HepG2 (cell line): ENCODE measurements around the gene AGXT. TPM values are rescaled to one million over a fixed set of nuclear protein-coding genes. Genes with fewer than 3 reads are reported as not detected.
A peak's percentile ranks its signal among the peaks of the same experiment; 100 is the strongest.

Experiments
- CEBPG ChIP-seq: IDR thresholded peaks from 2 replicates; pipeline ENCODE4 v1.6.1; 2016
- EP300 ChIP-seq, 3 experiments: sonication (generic) in 1 of 3; formaldehyde crosslinking in 1 of 3; IDR thresholded peaks; 2 replicates each; pipeline versions ENCODE4 v1.5.1 to v1.6.1; 2011 to 2020; ENCODE audit warnings: low read depth in 2 of 3, low read length in 2 of 3, borderline replicate concordance in 1 of 3, improper control_type of control experiment in 1 of 3, mild to moderate bottlenecking in 1 of 3, missing genetic modification reagents in 1 of 3, moderate library complexity in 1 of 3
- FIP1L1 ChIP-seq: fragments of 200-400 bp; formaldehyde crosslinking; IDR thresholded peaks from 2 replicates; pipeline ENCODE4 v1.6.1; 2018; ENCODE audit warnings: low read depth, mild to moderate bottlenecking, low read length, moderate library complexity, borderline replicate concordance; ENCODE audit not compliant: insufficient read depth
- HDAC1 ChIP-seq: sonication (generic); formaldehyde crosslinking; IDR thresholded peaks from 2 replicates; pipeline ENCODE4 v1.5.1; 2020; ENCODE audit warnings: mild to moderate bottlenecking, missing genetic modification reagents
- HINFP ChIP-seq: sonication (generic); formaldehyde crosslinking; IDR thresholded peaks from 2 replicates; pipeline ENCODE4 v1.4.0; 2020; ENCODE audit warnings: low read depth, mild to moderate bottlenecking, missing genetic modification reagents
- HIVEP1 ChIP-seq: sonication (generic); formaldehyde crosslinking; IDR thresholded peaks from 2 replicates; pipeline ENCODE4 v1.4.0; 2020; ENCODE audit warnings: mild to moderate bottlenecking, missing genetic modification reagents
- HMG20A ChIP-seq: IDR thresholded peaks from 2 replicates; pipeline ENCODE4 v1.6.1; 2016; ENCODE audit warnings: borderline replicate concordance
- JUN ChIP-seq: sonication (generic); formaldehyde crosslinking; IDR thresholded peaks from 2 replicates; pipeline ENCODE4 v1.4.0; 2020; ENCODE audit warnings: mild to moderate bottlenecking, missing genetic modification reagents
- KLF13 ChIP-seq: sonication (generic); formaldehyde crosslinking; IDR thresholded peaks from 2 replicates; pipeline ENCODE4 v1.4.0; 2020; ENCODE audit warnings: mild to moderate bottlenecking, missing genetic modification reagents
- MEF2D ChIP-seq: sonication (generic); formaldehyde crosslinking; IDR thresholded peaks from 2 replicates; pipeline ENCODE4 v1.5.1; 2020; ENCODE audit warnings: mild to moderate bottlenecking, missing genetic modification reagents
- MLLT10 ChIP-seq: sonication (generic); formaldehyde crosslinking; IDR thresholded peaks from 2 replicates; pipeline ENCODE4 v1.4.0; 2020; ENCODE audit warnings: missing genetic modification reagents
- PHF20 ChIP-seq: sonication (generic); formaldehyde crosslinking; IDR thresholded peaks from 2 replicates; pipeline ENCODE4 v1.5.0; 2020; ENCODE audit warnings: mild to moderate bottlenecking, missing genetic modification reagents
- THAP8 ChIP-seq: sonication (generic); formaldehyde crosslinking; IDR thresholded peaks from 2 replicates; pipeline ENCODE4 v1.5.1; 2020; ENCODE audit warnings: missing genetic modification reagents, mild to moderate bottlenecking, borderline replicate concordance
- ZBTB39 ChIP-seq: sonication (generic); formaldehyde crosslinking; IDR thresholded peaks from 2 replicates; pipeline ENCODE4 v1.5.0; 2020; ENCODE audit warnings: missing genetic modification reagents
- ZNF333 ChIP-seq: sonication (generic); formaldehyde crosslinking; IDR thresholded peaks from 2 replicates; pipeline ENCODE4 v1.4.0; 2020; ENCODE audit warnings: mild to moderate bottlenecking, missing genetic modification reagents, borderline replicate concordance
- ZNF350 ChIP-seq: sonication (generic); formaldehyde crosslinking; IDR thresholded peaks from 2 replicates; pipeline ENCODE4 v1.4.0; 2020; ENCODE audit warnings: mild to moderate bottlenecking, low read depth, missing genetic modification reagents, borderline replicate concordance
- ZNF501 ChIP-seq: sonication (generic); formaldehyde crosslinking; IDR thresholded peaks from 2 replicates; pipeline ENCODE4 v1.5.1; 2020; ENCODE audit warnings: mild to moderate bottlenecking, moderate library complexity, missing genetic modification reagents
- ZNF614 ChIP-seq: IDR thresholded peaks from 2 replicates; pipeline ENCODE4 v1.6.1; 2018; ENCODE audit warnings: missing biosample characterization, missing genetic modification reagents, inconsistent platforms, borderline replicate concordance
- ZNF629 ChIP-seq: sonication (generic); formaldehyde crosslinking; conservative IDR thresholded peaks from 2 replicates; pipeline ENCODE4 v1.5.0; 2020; ENCODE audit warnings: missing genetic modification reagents
- ZNF724P ChIP-seq: sonication (generic); formaldehyde crosslinking; IDR thresholded peaks from 2 replicates; pipeline ENCODE4 v1.8.0; 2022; ENCODE audit warnings: missing genetic modification reagents, borderline replicate concordance
- polyA plus RNA-seq, 8 experiments: library from polyadenylated mRNA; depleted of rRNA in 3 of 8; stranded (reverse) in 7 of 8; unstranded in 1 of 8; fragments of >200 nt; fragmentation: Illumina TruSeq in 4 of 8; extraction: Trizol in 4 of 8; gene quantifications; 2 replicates each; pipeline versions ENCODE4 v1.2.1 to v1.2.3, GENCODE V29; 2011 to 2016; ENCODE audit warnings: low read depth in 4 of 8, missing spikeins in 1 of 8, mixed read lengths in 1 of 8; ENCODE audit not compliant: insufficient read depth in 1 of 8
- total RNA-seq, 5 experiments: library from RNA; depleted of rRNA; stranded (reverse); fragments of >200 nt; fragmentation: Illumina TruSeq; extraction: Trizol; gene quantifications; 2 replicates each; pipeline ENCODE4 v1.2.3, GENCODE V29; 2016; ENCODE audit warnings: low read depth in 1 of 5
- TF ChIP-seq, protein P1 (sequence below), 2 experiments: sonication (generic) in 1 of 2; formaldehyde crosslinking in 1 of 2; IDR thresholded peaks; 2 replicates each; pipeline versions ENCODE4 v1.4.0 to v1.6.1; 2018 to 2020; ENCODE audit warnings: missing genetic modification reagents in 2 of 2, borderline replicate concordance in 1 of 2, low read depth in 1 of 2, mild to moderate bottlenecking in 1 of 2, missing biosample characterization in 1 of 2

AGXT gene
- total and polyA plus RNA-seq, 2 of the 13 experiments (the other 11 are each of a cell fraction or from before 2014, with no cell fraction given), result 41.9 to 96.1 TPM

- TF ChIP-seq HMG20A (CRISPR knock-in tag), result peak; percentile 42; the same call in 1 of the 2 replicates
- peak; percentile 90 for TF ChIP-seq CEBPG
- peak; percentile 86 for TF ChIP-seq MEF2D (CRISPR knock-in tag)
- TF ChIP-seq THAP8 (CRISPR knock-in tag), result 0 out of 2 replicates have a peak, but pooled peaks have one; percentile 41
- 0 out of 2 replicates have a peak, but pooled peaks have one; percentile 26 for TF ChIP-seq ZNF629
- TF ChIP-seq HINFP (CRISPR knock-in tag), result peak; percentile 92; the same call in 1 of the 2 replicates
- TF ChIP-seq JUN, result no peak; the same call in 1 of the 2 replicates
- peak; percentile 74 for TF ChIP-seq ZNF350 (CRISPR knock-in tag)
- peak; percentile 96 for TF ChIP-seq ZNF724P
- TF ChIP-seq HDAC1, result peak; percentile 50; the same call in 1 of the 2 replicates
- TF ChIP-seq, protein P1, sequence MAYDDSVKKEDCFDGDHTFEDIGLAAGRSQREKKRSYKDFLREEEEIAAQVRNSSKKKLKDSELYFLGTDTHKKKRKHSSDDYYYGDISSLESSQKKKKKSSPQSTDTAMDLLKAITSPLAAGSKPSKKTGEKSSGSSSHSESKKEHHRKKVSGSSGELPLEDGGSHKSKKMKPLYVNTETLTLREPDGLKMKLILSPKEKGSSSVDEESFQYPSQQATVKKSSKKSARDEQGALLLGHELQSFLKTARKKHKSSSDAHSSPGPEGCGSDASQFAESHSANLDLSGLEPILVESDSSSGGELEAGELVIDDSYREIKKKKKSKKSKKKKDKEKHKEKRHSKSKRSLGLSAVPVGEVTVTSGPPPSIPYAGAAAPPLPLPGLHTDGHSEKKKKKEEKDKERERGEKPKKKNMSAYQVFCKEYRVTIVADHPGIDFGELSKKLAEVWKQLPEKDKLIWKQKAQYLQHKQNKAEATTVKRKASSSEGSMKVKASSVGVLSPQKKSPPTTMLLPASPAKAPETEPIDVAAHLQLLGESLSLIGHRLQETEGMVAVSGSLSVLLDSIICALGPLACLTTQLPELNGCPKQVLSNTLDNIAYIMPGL (CRISPR knock-in tag; IDR thresholded peaks at IDR 0.05; ENCODE audit: borderline replicate concordance in 1 of 2, low read depth in 1 of 2), result peak in 1 of 2 experiments; percentile 77; a peak in 1 of 4 replicates
- TF ChIP-seq ZNF501 (CRISPR knock-in tag), result peak; percentile 74
- TF ChIP-seq EP300 (IDR thresholded peaks at IDR 0.05; ENCODE audit: low read depth in 2 of 2, low read length in 2 of 2), result 0 out of 4 replicates have a peak, but pooled peaks of 1 of the 2 experiments have one; percentile 14
- TF ChIP-seq EP300 (CRISPR knock-in tag; IDR thresholded peaks at IDR 0.05; ENCODE audit: borderline replicate concordance), result peak; percentile 30
- TF ChIP-seq MLLT10 (CRISPR knock-in tag), result 0 out of 2 replicates have a peak, but pooled peaks have one; percentile 40
- no peak for TF ChIP-seq FIP1L1
- no peak; the same call in 1 of the 2 replicates for TF ChIP-seq KLF13 (CRISPR knock-in tag)
- TF ChIP-seq PHF20 (CRISPR knock-in tag), result peak; percentile 14; the same call in 1 of the 2 replicates
- TF ChIP-seq ZNF333, result 0 out of 2 replicates have a peak, but pooled peaks have one; percentile 26
- TF ChIP-seq ZNF614 (CRISPR knock-in tag), result peak; percentile 76; the same call in 1 of the 2 replicates
- TF ChIP-seq ZBTB39 (CRISPR knock-in tag), result no peak
- peak; percentile 36; the same call in 1 of the 2 replicates for TF ChIP-seq HIVEP1
These were observed at the start of gene AGXT (continued) for GRCh38 chr2:240868286-240869108.
